Islet of Langerhans (tissue), 1 donor: ENCODE measurements around the gene PFKFB2.

Experiments used
- FAIRE-seq: peaks from one replicate; lab custom pipeline; 2011; peaks lifted over from hg19 to GRCh38; lab: Jason Lieb, UNC

PFKFB2 gene

GRCh38 chr1:207067185-207067584 is 14.1 kb downstream of the PFKFB2 start:
- FAIRE-seq, result no peak

DNA sequence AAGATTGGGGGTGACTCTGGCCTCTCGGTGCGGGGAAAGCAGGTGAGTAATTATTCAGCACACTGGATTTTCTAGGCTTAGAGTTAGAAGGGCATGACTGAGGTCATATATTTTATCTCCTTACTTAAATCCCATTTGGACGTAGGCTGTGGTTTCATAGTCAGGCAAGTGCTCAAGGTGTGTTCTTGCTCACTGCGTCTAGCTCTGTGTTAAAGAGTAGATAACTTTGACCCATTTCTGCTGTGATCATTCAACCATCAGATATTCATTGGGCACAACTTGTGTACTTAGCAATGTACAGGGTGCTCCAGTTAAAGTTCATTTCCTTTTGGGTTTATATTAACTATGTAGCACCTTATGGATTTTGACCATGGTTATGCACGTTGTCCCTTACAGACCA is 14.6 kb downstream of the PFKFB2 start:
- FAIRE-seq, result no peak

DNA sequence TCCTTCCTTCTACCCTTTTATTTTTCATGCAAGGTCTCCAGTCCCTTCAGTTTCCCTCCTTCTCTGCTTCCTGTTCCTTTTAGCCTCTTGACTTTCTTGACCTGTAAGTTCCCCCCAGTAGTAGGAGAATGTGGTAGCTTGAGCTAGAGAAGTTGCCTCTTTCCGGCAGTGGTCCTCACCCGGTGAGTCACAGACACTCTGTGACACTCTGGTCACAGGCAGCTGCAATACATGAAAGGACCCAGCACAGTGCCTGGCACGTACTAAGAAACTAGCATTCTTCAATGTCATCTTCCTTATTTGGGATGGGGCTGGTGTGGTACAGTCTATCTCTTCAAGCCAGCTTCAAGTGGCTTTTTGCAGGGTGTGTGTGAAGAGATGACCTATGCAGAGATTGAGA is 16.0 kb downstream of the PFKFB2 start:
- FAIRE-seq, result no peak

GRCh38 chr1:207069858-207070506 is 16.9 kb downstream of the PFKFB2 start:
- no peak for FAIRE-seq

DNA sequence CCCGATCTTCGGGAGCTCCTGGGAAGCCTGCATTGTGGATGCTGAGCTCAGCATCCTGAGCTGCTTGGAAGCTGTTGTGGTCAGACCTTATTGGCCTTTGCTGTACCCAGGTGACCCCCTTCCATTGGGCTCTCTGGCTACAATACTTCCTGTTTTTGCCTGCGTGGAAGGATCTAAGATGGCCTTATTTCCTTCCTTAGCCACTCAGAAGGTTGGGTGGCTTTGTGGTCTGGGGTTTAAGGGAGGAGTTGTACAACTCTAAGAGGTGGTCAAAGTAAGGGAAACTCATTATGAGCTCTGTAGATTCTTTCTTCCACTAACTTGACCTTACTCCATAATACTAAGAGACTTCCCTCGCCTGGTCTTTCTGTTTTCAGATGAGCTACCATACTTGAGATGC is 17.7 kb downstream of the PFKFB2 start:
- no peak for FAIRE-seq

- FAIRE-seq, result no peak
Measured at GRCh38 chr1:207071426-207071825, 18.4 kb downstream of the PFKFB2 start.

- no peak for FAIRE-seq
Measured at GRCh38 chr1:207072233-207072632, 19.2 kb downstream of the PFKFB2 start.

DNA sequence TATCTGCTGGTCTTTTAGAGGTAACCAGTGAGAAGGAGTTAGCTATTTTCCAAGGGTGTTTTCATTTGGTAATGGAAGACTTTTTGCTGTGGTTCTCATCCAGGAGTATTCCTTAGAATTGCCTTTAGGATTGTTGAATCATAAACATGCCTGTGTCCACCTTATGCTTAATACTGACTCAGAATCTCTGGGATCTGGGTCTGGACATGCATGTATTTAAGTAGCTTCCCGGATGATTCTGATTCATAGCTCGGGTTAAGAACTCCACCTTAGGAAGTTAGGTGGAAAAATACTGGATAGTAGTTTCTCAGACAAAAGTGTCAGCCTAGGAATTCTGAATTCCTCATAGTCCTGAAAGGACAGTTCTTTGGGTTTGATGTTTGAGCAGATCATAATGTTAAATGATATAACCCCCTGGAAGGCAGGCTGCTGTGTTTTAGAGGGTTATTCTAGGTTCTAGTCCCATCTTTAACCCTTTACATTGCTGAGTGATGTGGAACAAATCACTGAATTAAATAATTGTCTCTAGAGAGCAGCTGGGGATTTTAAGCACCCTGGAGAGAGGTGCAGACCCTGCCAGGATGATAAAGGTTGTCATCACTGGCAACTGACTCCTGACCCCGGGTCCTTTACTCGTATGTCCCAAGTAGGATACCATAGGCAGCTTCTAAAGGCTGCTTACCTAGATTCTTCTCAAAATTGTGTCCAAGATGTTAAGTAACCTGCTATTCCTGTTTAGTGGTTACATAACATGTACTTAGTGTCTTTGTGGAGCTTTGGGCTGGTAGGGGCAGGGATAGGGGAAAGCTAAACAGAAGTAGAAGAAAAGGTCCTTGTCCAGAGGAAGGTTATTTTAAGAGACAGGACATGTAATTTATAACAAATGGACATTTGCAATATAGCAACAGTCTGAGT is 21.1 kb downstream of the PFKFB2 start:
- no peak for FAIRE-seq

DNA sequence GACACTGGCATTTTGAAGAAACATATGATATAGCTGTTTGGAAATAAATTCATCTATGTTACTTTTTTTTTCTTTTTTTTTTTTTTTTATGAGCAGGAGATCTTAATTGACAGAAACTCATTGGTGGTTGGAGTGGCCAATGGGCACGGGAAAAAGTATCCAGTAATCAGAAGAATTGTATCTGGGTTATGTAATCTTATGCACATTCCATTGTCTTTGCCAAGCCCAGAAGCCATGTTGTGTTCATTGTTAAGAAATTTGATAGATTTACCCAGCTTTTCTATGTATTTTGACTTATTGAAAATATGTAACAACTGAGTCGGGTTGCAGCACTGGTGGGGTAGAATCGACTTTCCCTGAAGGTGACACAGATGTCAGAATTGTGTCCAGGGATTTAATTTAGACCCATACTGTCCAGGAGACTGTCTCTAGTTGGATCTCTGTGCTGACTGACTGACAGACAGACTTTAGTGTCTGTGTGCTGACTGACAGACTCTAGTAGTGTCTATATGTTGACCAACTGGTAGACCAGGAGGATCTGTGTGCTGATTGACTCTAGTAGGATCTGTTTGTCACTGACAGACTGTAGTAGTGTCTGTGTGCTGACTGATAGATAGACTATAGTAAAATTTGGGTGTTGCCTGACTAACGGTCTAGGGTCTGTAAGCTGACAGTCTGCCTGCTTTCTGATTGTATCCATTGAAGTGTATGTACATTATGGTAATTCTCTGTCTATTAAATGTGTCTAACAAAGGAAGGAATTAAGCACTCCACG is 23.3 kb downstream of the PFKFB2 start:
- FAIRE-seq, result no peak

DNA sequence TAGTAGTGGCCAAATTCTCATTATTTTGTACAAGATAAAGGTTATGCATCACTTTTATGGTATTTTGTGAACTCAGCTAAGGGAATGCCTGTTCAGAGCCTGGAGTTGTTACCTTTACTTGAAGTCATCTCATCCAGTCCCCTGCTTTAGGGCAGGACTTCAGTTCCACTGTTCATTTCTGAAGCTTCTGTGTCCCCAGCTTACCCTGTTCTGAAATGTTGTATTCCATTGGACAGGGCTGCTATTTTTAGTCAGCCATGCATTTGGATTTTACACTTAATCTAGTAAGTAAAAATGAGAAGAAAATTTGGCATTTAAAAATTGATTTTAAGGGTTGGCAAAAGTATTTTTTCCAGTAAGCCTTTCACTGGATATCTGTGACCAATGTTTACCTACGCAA is 23.9 kb downstream of the PFKFB2 start:
- FAIRE-seq, result no peak

GRCh38 chr1:207077470-207078377 is 24.6 kb downstream of the PFKFB2 start:
- peak; percentile 96 for FAIRE-seq

GRCh38 chr1:207078578-207079132 is 25.6 kb downstream of the PFKFB2 start:
- no peak for FAIRE-seq

DNA sequence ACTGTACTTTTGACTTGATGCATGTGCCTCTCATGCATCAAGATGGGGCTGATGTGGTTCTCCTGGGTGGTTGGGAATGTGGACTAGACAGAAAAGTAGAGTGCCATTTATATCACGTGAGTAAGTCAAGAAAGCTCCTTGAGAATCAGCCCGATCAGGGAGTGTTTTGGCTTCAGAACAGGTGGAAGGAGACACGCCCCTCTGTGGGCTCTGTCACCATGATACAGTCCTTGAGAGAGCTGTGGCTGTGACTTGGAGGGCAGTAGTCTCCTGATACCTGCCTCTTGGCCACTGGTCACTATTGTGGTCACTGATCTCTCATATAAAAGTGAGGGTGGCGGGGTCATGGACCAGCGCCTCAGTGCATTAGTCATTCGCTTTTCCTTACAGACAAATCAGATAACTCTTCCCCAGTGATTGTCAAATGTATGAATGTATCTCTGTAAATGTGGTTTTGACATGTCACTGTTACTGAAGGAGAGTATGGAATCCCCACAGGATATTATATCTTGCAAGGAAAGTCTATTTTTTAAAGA is 26.7 kb downstream of the PFKFB2 start:
- FAIRE-seq, result no peak

- no peak for FAIRE-seq
Measured at GRCh38 chr1:207081088-207081487, 28.0 kb downstream of the PFKFB2 start.

- FAIRE-seq, result no peak
Measured at GRCh38 chr1:207081806-207082205, 28.7 kb downstream of the PFKFB2 start.

GRCh38 chr1:207084232-207084631 is 31.2 kb downstream of the PFKFB2 start:
- FAIRE-seq, result no peak

DNA sequence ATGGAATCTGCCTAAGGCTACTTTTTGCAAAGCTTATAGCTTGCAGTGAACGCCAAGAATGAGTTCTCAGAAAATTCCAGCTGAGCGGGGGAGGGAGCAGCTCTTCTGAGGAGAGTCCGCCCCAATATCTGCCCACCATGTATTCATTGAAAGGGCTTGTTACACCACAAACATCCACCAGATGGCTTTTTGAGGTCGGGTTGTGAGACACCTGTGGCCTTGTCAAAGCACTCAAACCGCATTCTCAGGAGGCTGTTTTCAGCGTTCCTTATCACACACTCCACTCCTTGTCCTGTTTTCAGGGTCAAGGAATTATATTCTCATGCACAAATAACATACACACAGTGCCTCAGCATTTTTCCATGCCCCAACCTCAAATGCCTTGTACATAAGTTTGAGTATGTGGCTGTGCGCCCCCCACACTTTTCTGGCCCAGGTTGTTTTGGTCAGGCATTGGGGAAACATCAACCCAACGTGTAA is 31.7 kb downstream of the PFKFB2 start:
- FAIRE-seq, result peak; percentile 24

DNA sequence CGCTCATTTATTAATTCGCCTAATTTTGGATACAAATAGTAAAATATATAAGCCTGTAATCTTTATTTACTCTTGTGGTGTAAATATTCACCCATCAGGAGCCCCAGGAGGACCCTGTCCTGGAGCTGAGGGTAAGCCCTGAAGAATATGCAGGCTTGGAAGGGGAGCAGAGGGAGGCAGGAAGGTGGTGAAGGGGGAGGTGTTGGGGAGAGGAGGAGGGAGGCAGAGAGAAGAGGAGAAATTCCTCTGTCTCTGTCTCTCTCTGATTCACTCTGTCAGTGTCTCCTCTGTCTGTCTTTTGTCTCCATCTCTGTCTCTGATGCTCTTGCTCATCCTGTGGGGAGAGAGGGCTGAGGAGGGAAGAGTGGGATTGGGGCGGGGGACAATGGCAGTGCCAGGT is 32.8 kb downstream of the PFKFB2 start:
- no peak for FAIRE-seq

- FAIRE-seq, result no peak
Measured at GRCh38 chr1:207088161-207088560, 35.1 kb downstream of the PFKFB2 start.

DNA sequence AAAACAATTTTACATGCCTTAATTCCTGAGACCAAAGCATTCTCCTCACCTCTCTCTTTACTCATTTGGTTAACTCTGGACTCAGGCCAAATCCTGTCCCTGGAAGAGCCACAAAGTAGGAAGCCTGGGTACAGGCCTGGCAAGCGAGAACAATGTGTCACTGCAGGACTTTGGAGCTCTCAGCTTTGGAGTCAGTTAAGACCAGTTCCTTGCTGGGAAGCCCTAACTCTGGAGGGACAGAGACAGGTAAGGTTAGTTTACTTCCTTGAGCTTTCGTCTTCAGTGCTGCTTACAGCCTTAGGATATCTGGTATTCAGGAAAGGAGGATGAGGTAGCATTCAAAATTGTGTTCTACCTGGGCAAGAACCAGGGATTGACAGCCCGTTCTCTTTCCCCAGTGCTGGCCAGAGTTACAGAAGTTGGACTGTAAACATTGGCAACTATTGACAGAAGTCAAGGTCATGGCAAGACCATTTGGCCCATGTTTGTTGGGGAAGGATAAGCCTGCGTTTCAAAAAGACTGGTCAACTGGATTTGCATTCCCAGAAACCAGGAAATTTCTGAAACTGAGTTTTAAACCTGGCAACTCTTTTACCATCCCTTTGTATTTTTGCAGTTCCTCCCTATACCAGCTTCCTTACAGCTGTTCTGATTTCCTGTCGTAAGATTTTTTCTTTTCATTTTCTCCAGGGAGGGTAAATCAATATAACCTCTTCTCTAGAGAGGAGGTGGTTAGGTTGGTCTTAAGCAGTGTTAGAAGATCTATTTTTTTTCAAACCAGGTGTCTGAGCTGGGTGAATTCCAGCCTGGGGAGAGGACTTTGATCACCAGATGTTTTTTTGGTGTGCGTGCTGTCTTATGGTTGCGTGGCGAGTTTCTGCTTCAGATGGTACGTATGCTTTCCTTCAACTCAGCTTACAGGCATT is 35.9 kb downstream of the PFKFB2 start, which contains the start of gene C4BPB:
TSS of gene C4BPB (plus strand) at position 160 of the 926 bp plus-strand sequence. CDS start at position 832, 672 bp downstream.
- FAIRE-seq, result no peak
